ENCODE measurements around the gene MBD4. TPM values are rescaled to one million over a fixed set of nuclear protein-coding genes. Genes with fewer than 3 reads are reported as not detected.
"Not testable (repeated sequence)": the region's sequence is repeated elsewhere in the genome, so short reads cannot be mapped to it uniquely, and the experiment has no call there.

Gene MBD4
- total RNA-seq, 1 experiment from 2014 or later: 40.1 TPM

- H3K23me2 ChIP-seq (ENCODE audit: insufficient read length, low read depth, low read length, poor library complexity, severe bottlenecking): no peaks in the 10 kb centered on the region
- no peak overlapping the region for H2BK15ac ChIP-seq (ENCODE audit: low read depth, low read length)
- H3K79me2 ChIP-seq (ENCODE audit: insufficient read depth, low read length): peaks cover under 1% of the 10 kb centered on the region; the same call in 1 of the 2 replicates
- H2BK12ac ChIP-seq (ENCODE audit: insufficient read length, low read depth, low read length): no peak overlapping the region
- no peak overlapping the region for H4K5ac ChIP-seq (ENCODE audit: insufficient read length, low read depth, low read length)
- H3K27me3 ChIP-seq (ENCODE audit: insufficient read depth, low read length): no peaks in the 10 kb centered on the region
- no peak overlapping the region for H4K91ac ChIP-seq (ENCODE audit: insufficient read length, low read depth, low read length)
- no peak for TF ChIP-seq CTCF (conservative IDR thresholded peaks at IDR 0.05)
- Mint-ChIP-seq H3K4me1 (peaks cover 18 to 38% of the 10 kb centered on the region in 2 experiments), H3K4me3 (no peak overlapping the region), H3K27me3 (ENCODE audit: low read depth) (peaks cover under 1% of the 10 kb centered on the region; the same call in 1 of the 2 replicates), H3K27ac (peak overlapping the region in 1 of 3 experiments; percentile 58; a peak in 1 of 7 replicates), H3K36me3 (ENCODE audit: insufficient read depth in 1 of 3, low read depth in 3 of 3) (peaks cover 32 to 67% (median 55%) of the 10 kb centered on the region in 3 experiments; a peak in 6 of 7 replicates), H3K9me3 (no peaks in the 10 kb centered on the region)
- WGBS (ENCODE audit: extremely low coverage, insufficient read length, low lambda C conversion rate): no CpG with 5 or more reads among the region's 3 CpGs
- H3K9me3 ChIP-seq (ENCODE audit: control insufficient read depth, low read depth, low read length): no peaks in the 10 kb centered on the region
- H2AFZ ChIP-seq (ENCODE audit: low read length): no peak overlapping the region
- no peak overlapping the region for H2BK20ac ChIP-seq (ENCODE audit: low read depth, low read length, poor library complexity, severe bottlenecking)
- H3K14ac ChIP-seq (ENCODE audit: insufficient read depth, low read length): no peak overlapping the region
- no peak overlapping the region for H3K9ac ChIP-seq (ENCODE audit: extremely low read depth, insufficient read length, low read length)
- H3T11ph ChIP-seq (ENCODE audit: low read length): no peak overlapping the region
- H2BK120ac ChIP-seq (ENCODE audit: low read depth, low read length, poor library complexity, severe bottlenecking): no peak overlapping the region
- H3K79me1 ChIP-seq (ENCODE audit: insufficient read depth, low read depth, low read length, poor library complexity, severe bottlenecking): no peaks in the 10 kb centered on the region
- no peak overlapping the region for H3K56ac ChIP-seq (ENCODE audit: insufficient read length, low read depth, low read length)
- no peaks in the 10 kb centered on the region; the same call in 1 of the 2 replicates for H3K4me1 ChIP-seq (ENCODE audit: insufficient read depth, low read length)
- no peak overlapping the region for H3K27ac ChIP-seq (ENCODE audit: insufficient read length, low read depth, low read length)
- no peak overlapping the region for H3K18ac ChIP-seq (ENCODE audit: insufficient read length, low read depth, low read length)
- DNase-seq: no peak
- H2BK5ac ChIP-seq (ENCODE audit: insufficient read length, low read length): no peak overlapping the region
- no peak overlapping the region for H2AK5ac ChIP-seq (ENCODE audit: insufficient read length, low read length)
- no peak overlapping the region for H3K4me2 ChIP-seq (ENCODE audit: insufficient read depth, insufficient read length, low read length)
- no peak overlapping the region for H4K8ac ChIP-seq (replicated peaks; ENCODE audit: insufficient read length, low read depth, low read length)
- no peak overlapping the region for H3K4ac ChIP-seq (ENCODE audit: low read depth, low read length)
- no peak overlapping the region for H3K23ac ChIP-seq (ENCODE audit: insufficient read length, low read depth, low read length)
- H4K20me1 ChIP-seq (ENCODE audit: control insufficient read depth, insufficient read depth, insufficient read length): no peaks in the 10 kb centered on the region
These were observed 50.2 kb downstream of the MBD4 start for GRCh38 chr3:129389572-129389937.

- not testable (repeated sequence) for H3T11ph ChIP-seq (ENCODE audit: low read length); H3K9me3 ChIP-seq (ENCODE audit: control insufficient read depth, low read depth, low read length); H3K27me3 Mint-ChIP-seq (ENCODE audit: low read depth); H3K9me3 Mint-ChIP-seq; H3K79me2 ChIP-seq (ENCODE audit: insufficient read depth, low read length); DNase-seq; H3K27ac ChIP-seq (ENCODE audit: insufficient read length, low read depth, low read length); H3K79me1 ChIP-seq (ENCODE audit: insufficient read depth, low read depth, low read length, poor library complexity, severe bottlenecking); H2BK5ac ChIP-seq (ENCODE audit: insufficient read length, low read length); H3K4me3 Mint-ChIP-seq; H3K18ac ChIP-seq (ENCODE audit: insufficient read length, low read depth, low read length); H4K8ac ChIP-seq (replicated peaks; ENCODE audit: insufficient read length, low read depth, low read length); H2BK12ac ChIP-seq (ENCODE audit: insufficient read length, low read depth, low read length); H3K23ac ChIP-seq (ENCODE audit: insufficient read length, low read depth, low read length); H3K23me2 ChIP-seq (ENCODE audit: insufficient read length, low read depth, low read length, poor library complexity, severe bottlenecking); H3K56ac ChIP-seq (ENCODE audit: insufficient read length, low read depth, low read length); H4K5ac ChIP-seq (ENCODE audit: insufficient read length, low read depth, low read length); H4K91ac ChIP-seq (ENCODE audit: insufficient read length, low read depth, low read length); H3K27me3 ChIP-seq (ENCODE audit: insufficient read depth, low read length); H4K20me1 ChIP-seq (ENCODE audit: control insufficient read depth, insufficient read depth, insufficient read length); H3K4me2 ChIP-seq (ENCODE audit: insufficient read depth, insufficient read length, low read length); H2BK120ac ChIP-seq (ENCODE audit: low read depth, low read length, poor library complexity, severe bottlenecking); H3K9ac ChIP-seq (ENCODE audit: extremely low read depth, insufficient read length, low read length); H2AK5ac ChIP-seq (ENCODE audit: insufficient read length, low read length); H2BK15ac ChIP-seq (ENCODE audit: low read depth, low read length); H3K4ac ChIP-seq (ENCODE audit: low read depth, low read length); H2AFZ ChIP-seq (ENCODE audit: low read length); H2BK20ac ChIP-seq (ENCODE audit: low read depth, low read length, poor library complexity, severe bottlenecking); H3K4me1 ChIP-seq (ENCODE audit: insufficient read depth, low read length)
- 0 out of 2 replicates have a peak overlapping the region, but pooled peaks have one; percentile 57 for H3K14ac ChIP-seq (ENCODE audit: insufficient read depth, low read length)
- Mint-ChIP-seq H3K4me1 (peaks cover 21 to 39% of the 10 kb centered on the region in 2 experiments), H3K27ac (peak overlapping the region in 1 of 3 experiments; percentile 84; a peak in 2 of 7 replicates), H3K36me3 (ENCODE audit: insufficient read depth in 1 of 3, low read depth in 3 of 3) (peaks cover 29 to 61% (median 54%) of the 10 kb centered on the region in 3 experiments; a peak in 6 of 7 replicates)
- no CpG with 5 or more reads among the region's 8 CpGs for WGBS (ENCODE audit: extremely low coverage, insufficient read length, low lambda C conversion rate)
These were observed 50.8 kb downstream of the MBD4 start for GRCh38 chr3:129388791-129389571.

Measured in H9 (cell line).